Pancreas (tissue), 10 donors: ENCODE results near the gene NELL1. TPM values are rescaled to one million over a fixed set of nuclear protein-coding genes. Genes with fewer than 3 reads are reported as not detected.

Experiments used
- ATAC-seq, 4 donors: fragments of 200-7000 bp; cut with Tn5 transposase; one replicate each; pipeline versions ENCODE4 v1.8.0 to v1.9.1; 2020; ENCODE audit warnings: mild to moderate bottlenecking in 4 of 4, moderate library complexity in 4 of 4
- DNase-seq, 6 donors: peaks; one replicate each; pipeline ENCODE4 v3.0.0-alpha.2; 2020
- FAIRE-seq: peaks from 2 replicates; lab custom pipeline; 2012; peaks lifted over from hg19 to GRCh38; lab: Jason Lieb, UNC
- H3K27ac ChIP-seq, 4 donors: fragments of 200-600 bp; sonication (generic); 1 replicate in 3 of 4; 2 replicates in 1 of 4; pipeline versions ENCODE4 v1.5.0 to v1.8.0; 2020
- H3K27me3 ChIP-seq, 4 donors: fragments of 200-600 bp; one replicate each; pipeline ENCODE4 v1.8.0; 2021
- H3K36me3 ChIP-seq, 3 donors: fragments of 200-600 bp; sonication (generic) in 1 of 3; one replicate each; pipeline versions ENCODE4 v1.5.0 to v1.8.0; 2020 to 2021
- H3K4me1 ChIP-seq, 3 donors: fragments of 200-600 bp; one replicate each; pipeline ENCODE4 v1.8.0; 2021
- H3K4me3 ChIP-seq, 4 donors: fragments of 200-600 bp; sonication (generic) in 2 of 4; one replicate each; pipeline versions ENCODE4 v1.5.0 to v1.8.0; 2020 to 2021
- H3K9me3 ChIP-seq, 4 donors: fragments of 200-600 bp; one replicate each; pipeline ENCODE4 v1.8.0; 2021
- WGBS, 2 donors: extraction: QIAGEN DNeasy Blood & Tissue Kit; methylation state at CpG; one replicate each; pipeline ENCODE4 v1.1.7; 2013; 5-methylcytosine and 5-hydroxymethylcytosine counted together
- intact Hi-C, 3 donors: fragments of 100-400 bp; cut with DNase I; formaldehyde crosslinking; loops; one replicate each; pipeline versions ENCODE4 v1.11.1 to v1.14.2; 2022
- polyA plus RNA-seq, 2 donors: library from polyadenylated mRNA; stranded (reverse); fragments of 200-250 nt; gene quantifications; one replicate each; pipeline ENCODE4 v1.2.3, GENCODE V29; 2013
- total RNA-seq, 6 donors: library from RNA; stranded (reverse); fragmentation: NEBNext Ultra II Directional in 4 of 6; extraction: Animal tissue kit (Norgen Biotek cat#: 25700) in 4 of 6; gene quantifications; one replicate each; pipeline versions ENCODE4 v1.2.1 to v1.2.4, GENCODE V29; 2021 to 2023
- TF ChIP-seq, protein P1 (sequence below), 4 donors: fragments of 200-600 bp; sonication (generic) in 3 of 4; IDR thresholded peaks; one replicate each; pipeline versions ENCODE4 v1.5.0 to v1.8.0; 2021; ENCODE audit warnings: antibody characterized with exemption in 4 of 4
- donor health status: healthy with polysubstance abuse.
- donor health status: DM: no; HTN: no; CAD: no; lungs with moderate emphysema.
- donor health status: DM: no; HTN: no; CAD: no.
- donor health status: control.
- donor health status: control.
- donor health status: Bipolar disorder and iron deficiency.
- donor health status: DM: yes; HTN: yes; CAD: no.
- donor health status: DM: no; HTN: no; CAD: no.
- donor health status: DM: no; HTN: no; CAD: no.
- donor health status: DM: yes; HTN: yes; CAD: no.

NELL1 gene
- total and polyA plus RNA-seq, 8 donors: not detected

DNA sequence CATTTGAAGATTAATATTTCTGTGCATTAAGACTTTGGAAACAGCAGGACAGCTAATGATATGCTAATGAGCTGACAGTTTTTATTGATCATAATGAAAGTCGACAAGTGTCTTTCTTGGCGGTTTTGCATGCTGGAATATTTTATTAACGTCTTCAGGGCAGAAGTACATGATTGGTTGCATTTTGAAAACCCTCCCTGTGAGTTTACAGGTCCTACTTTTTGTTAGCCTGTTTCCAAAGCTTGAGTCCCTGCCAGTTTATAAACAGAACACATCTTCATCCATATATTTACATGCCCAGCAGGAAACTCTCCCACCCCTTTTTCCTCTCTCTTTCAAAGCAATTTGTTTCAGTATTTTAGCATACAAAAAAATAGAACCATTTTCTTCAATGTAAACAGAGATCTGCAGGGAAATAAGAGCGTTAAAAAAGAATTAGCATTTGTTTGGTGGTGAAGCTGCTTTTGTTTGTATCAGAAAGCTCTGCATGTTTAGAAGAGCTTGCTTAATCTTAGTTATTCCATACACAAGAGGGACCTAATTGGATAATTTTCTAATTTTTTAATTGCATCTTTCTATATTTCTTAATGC, 243.6 kb downstream of the NELL1 start:
- TF ChIP-seq, protein P1, sequence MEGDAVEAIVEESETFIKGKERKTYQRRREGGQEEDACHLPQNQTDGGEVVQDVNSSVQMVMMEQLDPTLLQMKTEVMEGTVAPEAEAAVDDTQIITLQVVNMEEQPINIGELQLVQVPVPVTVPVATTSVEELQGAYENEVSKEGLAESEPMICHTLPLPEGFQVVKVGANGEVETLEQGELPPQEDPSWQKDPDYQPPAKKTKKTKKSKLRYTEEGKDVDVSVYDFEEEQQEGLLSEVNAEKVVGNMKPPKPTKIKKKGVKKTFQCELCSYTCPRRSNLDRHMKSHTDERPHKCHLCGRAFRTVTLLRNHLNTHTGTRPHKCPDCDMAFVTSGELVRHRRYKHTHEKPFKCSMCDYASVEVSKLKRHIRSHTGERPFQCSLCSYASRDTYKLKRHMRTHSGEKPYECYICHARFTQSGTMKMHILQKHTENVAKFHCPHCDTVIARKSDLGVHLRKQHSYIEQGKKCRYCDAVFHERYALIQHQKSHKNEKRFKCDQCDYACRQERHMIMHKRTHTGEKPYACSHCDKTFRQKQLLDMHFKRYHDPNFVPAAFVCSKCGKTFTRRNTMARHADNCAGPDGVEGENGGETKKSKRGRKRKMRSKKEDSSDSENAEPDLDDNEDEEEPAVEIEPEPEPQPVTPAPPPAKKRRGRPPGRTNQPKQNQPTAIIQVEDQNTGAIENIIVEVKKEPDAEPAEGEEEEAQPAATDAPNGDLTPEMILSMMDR (IDR thresholded peaks at IDR 0.05): no peak
- no peak for DNase-seq
- Histone ChIP-seq H3K4me3 (no peak overlapping the region), H3K9me3 (no peaks in the 10 kb centered on the region), H3K4me1 (no peaks in the 10 kb centered on the region), H3K36me3 (no peaks in the 10 kb centered on the region), H3K27me3 (no peaks in the 10 kb centered on the region), H3K27ac (no peak overlapping the region)
- ATAC-seq: no peak
- intact Hi-C loops: no loop called here
- no peak for FAIRE-seq
- WGBS, 2 donors: 6 to 7% methylated on average over 4 of the region's 4 CpGs

DNA sequence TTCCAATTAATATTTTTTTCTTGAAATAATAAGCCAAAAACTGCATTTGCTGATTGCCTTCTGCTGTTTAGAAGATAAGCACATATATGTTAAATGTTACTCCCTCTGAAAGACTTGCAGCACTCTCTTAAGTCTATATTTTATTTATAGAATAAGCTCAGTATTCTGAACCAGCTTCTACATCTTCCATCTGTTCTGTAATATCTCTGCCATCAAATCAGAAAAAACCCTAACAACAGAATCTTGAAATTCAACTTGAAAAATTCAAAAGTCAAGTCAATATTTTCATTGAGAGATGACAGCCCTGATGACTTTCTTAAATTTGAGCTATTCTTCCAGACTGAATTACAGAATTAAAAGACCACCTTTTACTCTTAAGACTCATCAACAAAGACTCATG, 247.9 kb downstream of the NELL1 start:
- H3K4me3 ChIP-seq: no peak overlapping the region
- H3K36me3 ChIP-seq: no peaks in the 10 kb centered on the region
- no peaks in the 10 kb centered on the region for H3K9me3 ChIP-seq
- no peak for ATAC-seq
- H3K27ac ChIP-seq: no peak overlapping the region
- no peak for FAIRE-seq
- intact Hi-C loops: no loop called here
- H3K27me3 ChIP-seq: no peaks in the 10 kb centered on the region
- TF ChIP-seq, protein P1 (IDR thresholded peaks at IDR 0.05): no peak
- H3K4me1 ChIP-seq: no peaks in the 10 kb centered on the region
- DNase-seq: no peak

DNA sequence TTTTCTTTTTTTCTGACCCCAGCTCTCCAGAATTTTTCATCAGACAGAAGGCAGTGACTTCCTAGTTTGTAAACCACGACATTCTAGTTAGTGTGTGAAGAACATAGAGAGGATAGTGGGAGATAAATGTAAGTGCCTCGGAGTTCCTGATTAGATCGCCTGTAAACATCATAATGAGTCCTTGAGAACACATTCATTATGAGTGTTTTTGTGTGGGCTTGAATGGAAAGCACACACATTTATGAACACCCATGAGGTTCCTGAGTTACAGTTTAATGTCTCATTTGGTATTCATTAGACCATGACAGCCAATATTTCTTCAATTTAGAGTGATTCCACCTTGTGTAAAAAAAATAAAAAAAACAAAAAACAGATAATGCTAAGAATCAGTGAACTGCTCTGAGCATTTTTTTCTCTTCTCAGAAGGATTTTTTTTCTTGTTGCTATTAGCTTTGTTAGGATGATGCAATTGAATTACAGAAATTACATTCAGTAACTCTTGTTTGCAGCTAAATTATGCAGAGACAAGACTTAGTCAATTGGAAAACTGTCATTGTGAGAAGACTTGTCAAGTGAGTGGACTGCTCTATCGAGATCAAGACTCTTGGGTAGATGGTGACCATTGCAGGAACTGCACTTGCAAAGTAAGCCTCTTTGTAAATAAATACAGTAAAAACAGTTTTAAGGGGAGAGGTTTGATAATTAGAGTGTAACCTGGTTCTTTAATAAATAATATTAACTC, 257.6 kb downstream of the NELL1 start:
- Histone ChIP-seq H3K9me3 (no peaks in the 10 kb centered on the region), H3K4me3 (no peak overlapping the region), H3K27ac (no peak overlapping the region), H3K4me1 (no peaks in the 10 kb centered on the region), H3K27me3 (no peaks in the 10 kb centered on the region), H3K36me3 (no peaks in the 10 kb centered on the region)
- intact Hi-C loops: no loop called here
- DNase-seq: no peak
- FAIRE-seq: no peak
- WGBS, 2 donors: 29 to 31% methylated on average over 4 of the region's 4 CpGs
- no peak for ATAC-seq
- TF ChIP-seq, protein P1 (IDR thresholded peaks at IDR 0.05): no peak

DNA sequence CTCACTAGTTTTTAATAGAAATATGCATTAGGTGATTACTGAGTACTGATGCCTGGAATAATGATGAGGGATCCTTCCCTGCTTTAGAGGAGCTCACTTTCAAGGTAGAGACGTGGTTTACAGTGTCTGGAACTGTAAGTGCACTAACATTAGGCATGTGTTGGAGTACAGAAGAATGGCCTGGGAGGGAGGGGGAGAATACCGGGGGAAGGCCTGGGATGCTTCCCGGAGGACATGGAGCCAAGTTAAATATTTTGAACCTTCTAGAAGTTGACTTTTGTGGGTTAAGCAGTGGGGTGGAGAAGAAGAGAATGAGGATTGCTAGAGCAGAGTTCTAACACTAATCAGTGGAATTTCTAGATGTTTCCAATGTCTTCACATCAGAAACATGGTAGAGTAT, 261.6 kb downstream of the NELL1 start:
- Histone ChIP-seq H3K36me3 (no peaks in the 10 kb centered on the region), H3K4me1 (no peaks in the 10 kb centered on the region), H3K27me3 (no peaks in the 10 kb centered on the region), H3K27ac (no peak overlapping the region), H3K9me3 (no peaks in the 10 kb centered on the region), H3K4me3 (no peak overlapping the region)
- DNase-seq: no peak
- no peak for ATAC-seq
- no peak for FAIRE-seq
- TF ChIP-seq, protein P1 (IDR thresholded peaks at IDR 0.05): no peak
- intact Hi-C loops: no loop called here
- 36 to 45% methylated on average over 3 of the region's 3 CpGs for WGBS, 2 donors

DNA sequence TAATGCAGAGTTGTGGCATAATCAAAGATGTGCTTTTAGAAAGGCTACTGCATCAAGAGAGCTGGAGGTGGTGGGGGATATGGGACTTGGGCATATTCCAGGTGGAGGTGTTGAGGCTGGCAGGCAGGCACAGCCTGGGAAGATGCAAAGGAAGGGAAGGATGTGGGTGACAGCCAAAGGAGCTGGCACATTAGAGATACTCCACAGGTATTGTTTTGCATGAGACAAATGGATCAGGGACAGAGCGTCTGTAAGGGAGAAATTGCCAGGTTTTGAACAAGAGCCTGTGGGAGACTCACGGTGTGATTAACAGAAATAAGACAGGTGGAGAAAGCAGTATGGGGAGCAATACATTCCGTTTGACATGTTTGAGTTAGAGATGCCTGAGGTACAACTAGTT, 263.7 kb downstream of the NELL1 start:
- FAIRE-seq (no peak), DNase-seq (no peak), ATAC-seq (no peak)
- H3K9me3 ChIP-seq: no peaks in the 10 kb centered on the region
- TF ChIP-seq, protein P1 (IDR thresholded peaks at IDR 0.05): no peak
- no peaks in the 10 kb centered on the region for H3K4me1 ChIP-seq
- H3K4me3 ChIP-seq: no peak overlapping the region
- H3K27ac ChIP-seq: no peak overlapping the region
- H3K36me3 ChIP-seq: no peaks in the 10 kb centered on the region
- intact Hi-C loops: no loop called here
- 36 to 48% methylated on average over 3 of the region's 3 CpGs for WGBS, 2 donors
- no peaks in the 10 kb centered on the region for H3K27me3 ChIP-seq
